HG03354 (cell line): ENCODE results near the gene JARID2.
"Not testable (repeated sequence)": the region's sequence is repeated elsewhere in the genome, so short reads cannot be mapped to it uniquely, and the experiment has no call there.

Source experiments
- ATAC-seq: cut with Tn5 transposase; IDR thresholded peaks from one replicate; pipeline ENCODE4 v1.9.1; 2021; ENCODE audit warnings: mild to moderate bottlenecking; ENCODE audit not compliant: unreplicated experiment, poor library complexity, severe bottlenecking

JARID2 gene

GRCh38 chr6:15304337-15305042 is 58.6 kb downstream of the JARID2 start:
- no peak for ATAC-seq

- ATAC-seq = peak; percentile 52
These were observed 59.6 kb downstream of the JARID2 start for GRCh38 chr6:15305496-15305895.

GRCh38 chr6:15305909-15306308 is 60.0 kb downstream of the JARID2 start:
- ATAC-seq = peak; percentile 18

- no peak for ATAC-seq
These were observed 62.8 kb downstream of the JARID2 start for GRCh38 chr6:15308435-15309213.

- no peak for ATAC-seq
These were observed 63.9 kb downstream of the JARID2 start for GRCh38 chr6:15309611-15310283.

- ATAC-seq = no peak
These were observed 64.8 kb downstream of the JARID2 start for GRCh38 chr6:15310680-15311079.

DNA sequence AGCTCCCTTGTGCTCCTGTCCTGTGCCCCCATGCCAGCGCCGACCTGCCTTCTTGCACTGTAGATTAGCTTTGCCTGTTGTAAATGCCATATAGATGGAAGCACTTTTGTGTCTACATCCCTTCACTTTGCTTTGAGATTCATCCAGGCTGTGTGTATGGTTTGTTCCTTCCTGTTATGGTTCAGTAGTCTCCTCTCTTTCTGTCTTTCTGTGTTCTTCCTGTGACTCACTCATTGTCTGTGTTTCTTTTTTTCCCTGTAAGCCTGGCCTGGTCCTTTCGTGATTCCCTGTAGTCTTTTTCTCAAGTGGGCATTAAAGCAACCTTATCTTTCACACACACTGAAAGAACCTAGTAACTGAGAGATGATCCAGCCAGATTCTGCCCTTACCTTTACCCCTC is 66.6 kb downstream of the JARID2 start:
- ATAC-seq = no peak

GRCh38 chr6:15313367-15313766 is 67.5 kb downstream of the JARID2 start:
- ATAC-seq = peak; percentile 56

DNA sequence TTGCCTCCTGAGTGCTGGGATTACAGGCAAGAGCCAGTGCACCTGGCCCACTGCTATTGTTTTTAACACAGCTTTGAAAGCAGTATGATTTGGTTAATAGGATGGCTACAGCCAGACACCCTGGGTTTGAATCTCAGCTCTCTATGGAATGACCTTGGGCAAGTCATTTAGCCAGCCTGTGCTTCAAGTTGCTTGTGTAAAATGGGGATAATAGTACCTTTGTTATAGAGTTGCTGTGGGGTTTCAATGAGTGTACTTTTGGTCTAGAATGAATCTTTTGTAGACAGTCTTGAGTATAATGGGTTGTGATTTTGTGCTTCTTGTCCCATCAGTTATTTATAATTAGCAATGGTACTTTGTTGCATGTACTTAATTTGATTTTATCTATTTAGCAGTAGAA is 70.9 kb downstream of the JARID2 start:
- no peak for ATAC-seq

- ATAC-seq = no peak
These were observed 71.4 kb downstream of the JARID2 start for GRCh38 chr6:15317251-15317650.

DNA sequence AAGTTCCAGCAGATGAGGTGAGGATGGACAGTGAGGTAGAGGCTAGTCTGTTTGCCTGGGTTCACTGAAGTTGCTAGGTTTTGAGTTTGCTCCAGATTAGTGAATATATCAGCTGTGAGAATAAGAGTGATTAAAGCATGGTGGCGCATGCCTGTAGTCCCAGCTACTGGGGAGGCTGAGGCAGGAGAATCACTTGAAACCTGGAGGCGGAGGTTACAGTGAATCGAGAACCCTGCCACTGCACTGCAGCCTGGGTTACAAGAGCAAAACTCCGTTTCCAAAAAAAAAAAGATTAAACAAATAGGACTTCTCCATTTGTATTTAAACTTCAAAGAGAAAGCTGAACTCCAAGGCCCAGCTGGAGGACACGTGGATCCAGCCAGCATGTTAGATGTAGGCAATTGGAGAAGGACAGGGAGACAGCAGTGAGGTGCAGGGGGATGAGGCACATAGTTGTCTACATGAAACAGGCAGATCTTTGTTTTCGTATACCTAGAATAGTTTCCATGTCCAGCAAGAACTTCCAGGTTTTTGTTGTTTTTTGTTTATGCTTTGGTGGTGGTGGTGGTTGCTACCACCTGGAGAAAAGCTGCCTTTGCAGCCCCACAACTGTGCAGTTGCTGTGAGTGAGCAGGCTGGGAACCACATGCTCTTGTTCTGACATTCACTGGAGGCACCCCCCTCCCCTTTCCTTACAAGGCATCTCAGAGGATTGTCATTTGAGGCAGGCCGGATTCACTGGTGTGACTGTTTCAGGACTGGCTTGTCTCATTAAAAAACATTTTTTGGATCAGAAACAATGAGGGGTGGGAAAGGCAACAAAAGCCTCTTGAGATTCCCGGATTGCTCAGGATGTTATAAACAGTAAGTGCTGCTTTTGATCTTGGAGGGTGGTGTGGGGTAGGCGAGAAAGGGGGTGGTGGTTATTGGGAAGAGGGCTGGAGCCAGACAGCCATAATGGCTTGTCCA is 72.3 kb downstream of the JARID2 start:
- no peak for ATAC-seq

DNA sequence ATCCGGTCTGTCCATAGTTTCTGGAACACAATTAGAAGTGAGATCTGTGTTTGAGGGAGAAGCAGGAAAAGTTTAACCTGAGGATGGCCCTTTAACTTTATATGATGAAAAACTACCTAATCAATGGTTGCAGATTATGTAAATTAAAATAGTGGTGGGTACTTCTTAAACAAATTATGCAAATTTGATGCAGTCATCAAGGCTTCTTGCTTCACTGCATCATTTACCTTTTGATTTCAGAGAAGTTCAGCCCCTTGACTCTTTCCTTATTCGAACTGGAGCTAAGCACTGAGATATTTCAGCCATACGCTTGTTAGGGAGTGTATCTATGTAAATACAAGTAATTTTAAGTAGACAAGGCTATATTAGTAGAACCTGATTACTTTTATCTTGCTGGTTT is 73.8 kb downstream of the JARID2 start:
- ATAC-seq = no peak

GRCh38 chr6:15320693-15321092 is 74.8 kb downstream of the JARID2 start:
- no peak for ATAC-seq

GRCh38 chr6:15322184-15322583 is 76.3 kb downstream of the JARID2 start:
- no peak for ATAC-seq

DNA sequence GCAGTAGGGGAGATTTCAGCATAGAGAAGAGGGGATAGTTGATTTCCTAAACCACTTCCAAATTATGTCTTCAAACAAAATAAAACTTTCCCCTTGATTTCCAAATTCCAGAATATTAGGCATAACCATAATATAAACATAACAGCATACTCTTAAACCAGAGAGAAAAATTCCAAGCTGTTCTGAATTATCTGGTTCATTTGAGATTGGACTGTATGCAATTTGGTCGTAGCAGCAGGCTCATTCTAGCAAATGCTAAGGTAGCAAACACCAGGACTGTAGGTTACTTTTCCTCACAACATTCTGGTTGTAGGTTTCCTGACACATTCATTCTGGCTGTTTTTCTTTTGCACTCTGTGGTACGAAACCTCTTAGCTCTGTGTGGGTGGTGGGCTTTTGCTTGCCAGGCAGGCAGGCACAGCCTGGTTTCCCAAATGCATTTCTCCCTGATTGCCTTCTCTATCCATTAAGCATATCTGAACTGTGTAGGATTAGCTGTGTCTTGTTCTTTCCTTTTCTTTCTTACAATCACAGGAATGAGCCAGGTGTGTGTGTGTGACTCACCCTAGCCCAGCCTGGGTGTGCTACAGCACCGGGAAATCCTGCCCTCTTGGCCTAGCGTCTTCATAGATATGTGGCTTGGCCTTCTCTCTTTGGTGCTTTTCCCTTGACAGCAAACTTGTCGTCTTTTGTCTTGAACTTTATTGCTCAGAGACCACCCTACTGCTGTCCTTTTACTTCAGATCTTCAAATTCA is 77.1 kb downstream of the JARID2 start:
- ATAC-seq = no peak

- not testable (repeated sequence) for ATAC-seq
These were observed 77.7 kb downstream of the JARID2 start for GRCh38 chr6:15323611-15324010.

- no peak for ATAC-seq
These were observed 78.6 kb downstream of the JARID2 start for GRCh38 chr6:15324427-15324985.

DNA sequence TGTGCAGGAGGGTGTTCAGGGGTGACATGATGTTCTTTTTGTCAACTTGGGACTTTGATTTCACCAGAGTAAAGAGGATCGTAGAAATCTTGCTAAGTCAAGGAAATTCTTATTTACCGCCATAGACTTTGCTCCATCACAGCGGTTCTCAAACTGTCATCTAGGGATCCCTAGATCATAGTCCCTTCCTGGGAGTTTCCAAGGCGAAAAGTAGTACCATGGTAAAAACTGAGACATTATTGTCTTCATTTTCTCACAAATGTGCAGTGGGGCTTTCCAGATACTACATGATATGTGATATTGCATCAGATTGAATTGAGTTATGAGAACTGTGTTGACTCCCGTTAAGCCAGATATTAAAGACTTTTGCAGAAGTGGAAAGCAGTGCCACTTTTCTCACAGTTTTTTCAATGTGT is 79.7 kb downstream of the JARID2 start:
- ATAC-seq = no peak
